ENCODE data around the gene FGF21.

DNA sequence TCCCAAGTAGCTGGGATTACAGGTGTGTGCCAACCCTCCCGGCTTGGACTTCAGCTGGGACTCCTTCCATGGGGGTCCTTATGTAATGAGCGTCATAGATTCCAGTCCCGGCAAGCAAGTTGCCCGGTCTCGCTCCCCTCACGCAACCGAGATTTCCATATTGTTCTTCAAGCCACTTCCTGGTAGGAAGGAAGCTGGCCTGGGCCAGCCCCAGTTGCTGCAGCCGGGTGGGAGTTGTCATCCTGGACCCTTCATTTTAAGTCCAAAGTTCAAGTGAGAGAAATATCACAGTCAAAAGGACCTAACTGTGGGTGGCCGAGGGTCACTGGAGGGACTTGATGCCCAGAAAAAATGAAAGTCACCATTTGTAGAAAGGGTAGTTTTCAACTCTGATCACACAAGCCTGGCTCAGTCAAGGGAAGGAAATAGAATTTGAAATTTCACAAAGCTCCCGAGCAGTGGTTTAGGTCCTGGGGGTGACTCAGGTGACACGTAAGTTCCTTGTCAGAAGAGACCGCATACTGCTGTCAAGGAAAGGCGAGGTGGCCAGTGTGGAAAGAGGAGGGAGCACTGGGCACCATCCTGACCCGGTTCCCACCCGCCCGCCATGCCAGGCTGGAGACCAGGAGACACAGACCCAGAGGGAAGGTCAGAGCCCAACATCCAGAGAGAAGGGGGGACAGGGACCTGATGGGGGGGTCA, 5.3 kb downstream of the FGF21 start:
- TF ChIP-seq, protein P1, sequence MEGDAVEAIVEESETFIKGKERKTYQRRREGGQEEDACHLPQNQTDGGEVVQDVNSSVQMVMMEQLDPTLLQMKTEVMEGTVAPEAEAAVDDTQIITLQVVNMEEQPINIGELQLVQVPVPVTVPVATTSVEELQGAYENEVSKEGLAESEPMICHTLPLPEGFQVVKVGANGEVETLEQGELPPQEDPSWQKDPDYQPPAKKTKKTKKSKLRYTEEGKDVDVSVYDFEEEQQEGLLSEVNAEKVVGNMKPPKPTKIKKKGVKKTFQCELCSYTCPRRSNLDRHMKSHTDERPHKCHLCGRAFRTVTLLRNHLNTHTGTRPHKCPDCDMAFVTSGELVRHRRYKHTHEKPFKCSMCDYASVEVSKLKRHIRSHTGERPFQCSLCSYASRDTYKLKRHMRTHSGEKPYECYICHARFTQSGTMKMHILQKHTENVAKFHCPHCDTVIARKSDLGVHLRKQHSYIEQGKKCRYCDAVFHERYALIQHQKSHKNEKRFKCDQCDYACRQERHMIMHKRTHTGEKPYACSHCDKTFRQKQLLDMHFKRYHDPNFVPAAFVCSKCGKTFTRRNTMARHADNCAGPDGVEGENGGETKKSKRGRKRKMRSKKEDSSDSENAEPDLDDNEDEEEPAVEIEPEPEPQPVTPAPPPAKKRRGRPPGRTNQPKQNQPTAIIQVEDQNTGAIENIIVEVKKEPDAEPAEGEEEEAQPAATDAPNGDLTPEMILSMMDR (IDR thresholded peaks at IDR 0.05; ENCODE audit: insufficient read depth, low read depth, low read length) = no peak
- no peak for TF ChIP-seq EZH2 (IDR thresholded peaks at IDR 0.05; ENCODE audit: insufficient read depth, low read length)

All from astrocyte (in vitro differentiated cells and primary cell).